NCI-H2227 (cell line): ENCODE measurements around the gene GNAO1.
A peak's percentile ranks its signal among the peaks of the same experiment; 100 is the strongest.
"Not testable (repeated sequence)": the region's sequence is repeated elsewhere in the genome, so short reads cannot be mapped to it uniquely, and the experiment has no call there.

ENCODE experiments used
- DNase-seq: peaks from one replicate; lab custom pipeline; 2025; ENCODE audit not compliant: unreplicated experiment; lab: John Stamatoyannopoulos, UW

GNAO1 gene

GRCh38 chr16:56357241-56357764 is 166.0 kb downstream of the GNAO1 start:
- no peak for DNase-seq

DNA sequence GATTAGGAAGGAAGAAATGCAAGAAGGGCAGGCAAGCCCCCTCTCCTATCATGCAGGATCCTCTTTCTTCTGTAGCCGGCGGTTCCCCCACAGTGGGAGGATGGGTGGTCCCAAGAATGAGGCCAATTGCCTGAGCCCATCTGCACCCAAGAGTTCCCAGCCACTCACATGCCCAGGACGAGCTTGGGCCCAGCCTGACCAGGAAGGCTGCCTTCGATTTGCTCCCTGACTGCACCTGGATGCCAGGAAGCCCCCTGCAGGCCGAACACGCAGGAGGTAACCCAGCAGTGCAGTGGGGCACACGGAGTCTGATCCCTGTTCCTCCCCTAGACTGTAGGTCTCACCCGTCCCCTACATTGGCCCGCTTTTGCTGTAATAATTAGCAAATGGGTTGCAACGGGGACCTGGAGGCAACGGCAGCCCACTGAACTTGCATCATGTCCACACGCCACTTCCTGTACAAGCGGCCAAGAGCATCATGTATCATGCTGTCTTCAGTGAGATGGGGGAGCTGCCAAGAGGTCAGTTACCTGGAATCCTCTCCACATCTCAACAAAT is 166.6 kb downstream of the GNAO1 start:
- peak; percentile 1 for DNase-seq

DNA sequence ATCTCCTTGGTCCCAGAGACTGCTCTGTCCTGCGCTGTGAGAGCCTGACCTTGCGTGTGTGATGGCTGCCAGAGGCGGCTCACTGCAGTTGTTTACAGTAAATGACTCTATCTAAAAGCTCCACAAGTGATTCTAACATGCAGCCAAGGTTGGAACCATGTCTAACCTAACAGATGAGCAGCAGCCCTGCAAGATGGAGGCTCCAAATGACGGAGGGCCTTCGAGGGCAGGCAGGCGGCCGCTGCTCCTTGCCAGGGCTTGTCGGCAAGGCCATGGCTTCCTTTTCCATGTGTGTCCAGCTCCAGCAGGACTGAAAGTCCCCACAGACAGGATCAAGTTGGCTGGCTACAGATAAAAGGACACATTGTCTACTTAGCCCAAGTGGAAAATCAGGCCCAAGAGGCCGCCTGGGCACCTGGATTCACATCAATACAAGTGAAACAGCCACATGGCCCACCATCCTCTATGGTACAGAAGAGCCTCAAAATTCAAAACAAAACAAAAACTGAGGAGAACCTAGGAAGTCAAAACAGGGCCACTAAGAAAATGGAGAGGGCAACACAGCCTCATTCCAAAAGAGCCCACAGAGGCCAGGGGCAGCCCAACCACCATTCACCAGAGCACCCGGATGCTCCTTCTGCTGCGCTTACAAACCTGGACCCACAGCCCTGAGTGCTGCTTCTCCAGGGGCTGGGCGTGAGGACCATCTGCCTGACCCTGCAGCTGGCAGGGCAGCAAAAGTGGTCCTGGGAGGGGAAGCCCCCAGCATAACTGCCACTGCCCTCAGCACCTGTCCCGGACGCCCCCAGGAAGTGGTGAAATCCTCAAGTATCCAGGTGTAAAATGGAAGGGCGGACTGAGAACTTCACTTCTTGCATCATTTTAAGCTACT is 169.1 kb downstream of the GNAO1 start:
- DNase-seq = no peak

- DNase-seq = no peak
Observed at GRCh38 chr16:56362057-56362655, 170.9 kb downstream of the GNAO1 start.

- DNase-seq = no peak
Observed at GRCh38 chr16:56362706-56363105, 171.4 kb downstream of the GNAO1 start.

DNA sequence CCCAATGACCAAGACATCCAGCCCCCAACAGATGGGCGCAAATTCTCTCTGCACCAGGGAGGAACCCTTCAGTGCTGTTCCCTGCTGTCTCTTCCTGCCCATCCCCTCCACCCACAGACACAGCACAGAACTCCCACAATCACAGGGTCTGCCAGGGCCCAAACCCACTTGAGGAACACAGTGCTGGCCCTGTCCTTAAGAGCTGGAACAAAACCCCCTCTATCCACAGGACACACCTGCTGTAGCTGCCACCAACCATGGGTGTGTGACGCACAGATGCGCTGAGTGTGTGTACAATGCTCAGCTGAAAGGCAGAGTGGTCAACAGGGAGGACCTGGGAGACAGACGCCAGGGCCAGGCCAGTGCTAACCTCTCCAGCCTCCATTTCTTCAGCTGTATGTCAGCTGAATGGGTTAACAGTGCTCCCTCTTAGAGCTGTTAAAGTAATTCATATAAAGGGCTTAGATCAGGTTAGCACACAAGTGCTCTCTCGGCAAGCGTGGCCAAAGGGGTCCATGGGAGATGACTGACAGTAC is 172.0 kb downstream of the GNAO1 start:
- DNase-seq = no peak

DNA sequence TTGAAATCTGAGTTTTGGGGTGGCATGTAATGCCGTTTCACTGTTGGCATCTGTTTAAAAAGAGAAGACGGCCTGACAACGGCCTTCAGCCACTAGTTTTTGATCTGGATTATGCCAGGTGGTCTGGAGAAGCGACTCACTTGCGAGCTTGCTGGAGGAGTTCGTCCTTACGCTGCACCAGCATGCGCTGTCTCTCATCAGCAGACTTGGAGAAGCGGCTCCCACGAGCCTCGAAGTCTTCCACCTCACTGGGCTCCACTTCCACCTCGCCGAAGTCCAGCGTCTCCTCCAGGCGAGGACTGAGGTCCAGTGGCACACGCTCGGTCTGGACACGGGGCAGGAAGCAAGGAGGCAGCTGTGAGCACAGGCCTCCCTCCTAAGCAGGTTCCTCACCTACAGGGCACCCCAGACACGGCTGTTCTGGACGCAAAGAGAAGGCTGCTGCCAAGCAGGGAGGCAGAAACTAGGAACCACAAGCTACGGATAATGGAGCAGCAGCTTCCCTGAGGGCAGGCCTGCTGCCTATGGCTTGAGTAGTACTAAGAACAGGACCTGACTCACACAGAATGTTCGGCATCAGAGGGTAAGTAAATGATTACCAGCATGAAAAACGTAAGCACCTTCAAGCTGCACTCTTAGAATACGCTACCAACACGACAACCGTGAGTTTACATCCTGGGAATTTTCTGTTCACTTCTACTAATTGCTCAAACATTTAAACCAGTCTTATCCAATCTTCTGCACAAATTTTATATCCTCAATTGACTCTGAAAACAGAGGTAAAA is 172.7 kb downstream of the GNAO1 start:
- no peak for DNase-seq

DNA sequence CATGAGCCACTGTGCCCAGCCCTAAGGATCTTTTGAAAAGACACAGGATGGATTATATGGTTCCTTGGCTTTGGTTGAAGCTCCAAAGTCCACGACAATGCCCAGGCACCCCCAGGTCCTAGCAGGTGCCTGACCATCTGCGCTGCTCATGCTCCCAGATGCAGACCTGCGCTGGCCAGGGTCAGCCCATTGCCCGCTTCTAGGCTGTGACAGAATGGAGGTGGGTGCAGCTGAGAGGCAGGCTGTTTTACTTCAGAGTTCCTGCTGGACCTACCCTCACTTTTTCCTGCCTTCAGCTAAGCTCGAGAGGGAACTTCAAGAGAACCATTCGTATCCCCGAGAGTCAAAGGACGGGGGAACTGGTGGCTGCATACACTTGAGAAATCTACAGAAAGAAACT is 173.6 kb downstream of the GNAO1 start:
- no peak for DNase-seq

DNA sequence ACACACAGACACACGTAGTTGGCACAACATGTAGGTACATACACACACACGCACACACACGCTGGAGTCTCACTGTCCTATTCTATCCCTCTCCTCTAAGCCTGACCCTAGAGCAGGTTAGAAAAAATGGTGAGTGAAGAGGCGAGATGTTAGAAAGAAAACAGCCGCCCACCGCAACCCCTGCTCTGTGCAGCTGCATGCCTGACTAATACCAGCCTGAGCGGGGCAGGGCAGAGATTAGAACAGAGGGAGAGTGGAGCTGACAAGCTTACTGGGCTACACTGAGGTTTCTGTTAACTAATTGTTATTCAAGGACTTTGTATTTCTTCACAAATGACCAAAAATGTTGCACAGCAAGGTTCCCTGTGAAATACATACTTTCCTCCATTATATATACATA is 174.3 kb downstream of the GNAO1 start:
- DNase-seq = no peak

DNA sequence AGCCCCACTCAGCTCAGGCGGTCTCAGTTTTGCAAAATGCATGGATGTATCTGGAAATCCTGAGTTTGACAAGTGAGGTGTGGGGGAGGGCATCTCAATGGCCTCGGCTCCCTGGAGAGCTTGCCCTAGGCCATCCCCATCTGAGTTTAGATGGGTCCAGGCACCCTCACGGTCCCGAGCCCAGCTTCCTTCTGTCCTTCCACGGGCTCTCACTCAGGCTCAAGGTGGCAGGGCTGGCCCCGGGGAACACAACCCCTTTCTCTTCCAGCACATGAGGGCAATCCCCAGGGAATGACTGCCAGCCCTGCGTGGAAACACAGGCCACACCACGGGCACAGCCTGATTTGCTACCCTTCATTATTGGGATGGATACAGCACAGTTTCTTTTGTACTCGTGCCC is 175.7 kb downstream of the GNAO1 start:
- DNase-seq = no peak

GRCh38 chr16:56367764-56368163 is 176.5 kb downstream of the GNAO1 start:
- no peak for DNase-seq

DNA sequence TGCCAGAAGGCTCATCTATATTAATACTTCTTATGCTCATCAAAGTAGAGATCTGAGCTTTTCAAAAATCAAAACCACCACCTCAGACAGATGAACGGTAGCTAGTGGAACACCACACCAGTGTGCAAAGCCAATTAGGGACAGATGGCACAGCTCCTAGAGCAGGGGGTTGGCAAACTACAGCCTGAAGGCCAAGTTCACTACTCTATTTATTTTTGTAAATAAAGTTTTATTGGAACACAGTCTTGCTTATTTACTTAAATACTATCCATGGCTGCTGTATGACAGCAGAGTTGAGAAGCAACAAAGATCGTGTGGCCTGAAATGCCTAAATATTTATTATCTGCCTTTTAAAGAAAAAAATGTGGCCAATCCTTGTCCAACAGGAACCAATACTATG is 177.3 kb downstream of the GNAO1 start:
- DNase-seq = no peak

- no peak for DNase-seq
Observed at GRCh38 chr16:56369202-56369601, 177.9 kb downstream of the GNAO1 start.

DNA sequence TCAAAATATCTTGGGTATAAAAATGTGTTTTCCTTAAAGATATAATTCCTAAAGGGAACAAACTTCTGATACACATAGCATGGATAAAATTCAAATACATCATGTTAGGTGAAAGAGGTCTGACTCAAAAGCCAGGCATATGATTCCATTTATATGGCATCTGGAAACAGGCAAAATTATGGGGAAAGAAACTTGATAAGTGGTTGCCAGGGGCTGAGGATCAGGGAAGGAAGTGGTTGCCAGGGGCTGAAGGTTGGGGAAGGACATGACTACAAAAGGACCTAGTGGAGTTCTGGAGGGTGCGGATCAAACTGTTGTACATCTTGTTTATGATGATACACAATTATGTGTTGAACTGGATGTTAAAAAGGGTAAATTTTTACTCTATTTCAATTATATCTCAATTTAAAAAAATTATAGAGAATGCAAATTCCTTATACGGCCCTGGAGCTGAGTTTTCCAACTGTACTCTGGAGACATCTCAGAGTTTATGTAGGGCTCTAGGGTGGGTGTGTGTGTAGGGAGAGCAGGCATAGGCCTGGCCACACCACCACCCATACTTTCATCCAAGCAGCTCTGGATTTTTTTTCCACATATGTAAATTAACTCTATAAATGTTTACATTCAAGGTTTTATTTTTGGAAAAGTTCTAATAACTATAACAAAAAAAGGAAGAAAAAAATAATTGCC is 179.0 kb downstream of the GNAO1 start:
- DNase-seq = no peak

GRCh38 chr16:56370875-56371659 is 179.8 kb downstream of the GNAO1 start:
- no peak for DNase-seq

DNA sequence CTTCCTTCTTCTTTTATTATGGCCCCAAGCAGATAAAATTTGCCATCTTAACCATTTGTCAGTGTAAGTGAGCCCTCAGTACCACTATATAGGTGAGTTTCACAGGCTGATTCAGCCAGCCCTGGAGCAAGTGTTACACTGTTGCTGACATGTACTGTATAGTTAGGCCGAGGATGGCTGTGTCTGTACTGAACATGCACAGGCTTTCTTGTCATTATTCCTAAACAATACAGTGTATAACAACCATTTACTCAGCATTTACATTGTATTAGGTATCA is 180.3 kb downstream of the GNAO1 start:
- no peak for DNase-seq

DNA sequence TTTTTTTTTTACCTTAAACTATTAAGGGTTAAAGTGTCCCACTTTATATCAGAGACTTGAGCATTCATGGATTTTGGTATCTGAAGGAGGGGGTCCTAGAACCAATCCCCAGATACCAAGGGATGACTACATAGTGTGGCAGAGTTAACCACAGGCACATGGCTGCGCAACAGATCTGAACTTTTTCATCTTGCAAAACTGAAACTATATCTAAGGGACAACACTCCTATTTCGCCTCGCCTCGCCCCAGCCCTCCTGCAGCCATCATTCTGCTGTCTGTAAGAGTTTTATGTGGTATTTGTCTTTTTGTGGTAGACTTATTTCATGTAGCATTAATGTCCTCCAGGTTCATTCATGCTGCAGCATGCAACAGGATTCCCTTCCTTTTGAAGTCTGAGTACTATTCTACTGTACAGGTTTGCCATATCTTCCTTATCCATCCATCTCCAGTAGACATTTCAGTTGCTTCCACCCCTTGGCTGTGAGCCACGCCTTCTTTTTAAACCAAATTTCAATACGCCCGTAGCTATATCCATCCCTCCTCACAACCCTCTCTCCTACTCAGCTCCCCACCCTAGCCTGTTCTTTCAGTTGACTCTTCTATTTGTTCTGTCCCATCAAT is 180.8 kb downstream of the GNAO1 start:
- no peak for DNase-seq

DNA sequence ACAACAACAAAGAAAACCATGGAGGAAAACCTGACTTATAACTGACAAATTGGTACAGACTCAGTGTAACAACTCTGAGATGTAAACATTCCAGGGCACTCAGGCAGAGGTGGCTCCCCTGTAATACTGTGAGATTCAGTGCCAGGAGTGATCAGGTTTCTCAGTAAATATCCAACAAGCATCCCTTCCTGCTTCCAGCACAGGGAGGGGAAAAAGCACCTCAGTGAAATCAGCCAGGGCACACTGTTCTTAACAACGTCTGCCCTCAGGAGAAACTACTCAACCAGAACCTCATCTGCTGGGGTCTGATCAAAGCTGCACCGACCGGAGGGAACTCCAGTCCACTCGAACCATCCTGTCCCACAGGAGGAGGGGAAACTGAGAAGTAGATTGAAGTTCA is 181.7 kb downstream of the GNAO1 start:
- no peak for DNase-seq

- not testable (repeated sequence) for DNase-seq
Observed at GRCh38 chr16:56375792-56376191, 184.5 kb downstream of the GNAO1 start.
